Measurements from ENCODE around the gene ASZ1.

DNA sequence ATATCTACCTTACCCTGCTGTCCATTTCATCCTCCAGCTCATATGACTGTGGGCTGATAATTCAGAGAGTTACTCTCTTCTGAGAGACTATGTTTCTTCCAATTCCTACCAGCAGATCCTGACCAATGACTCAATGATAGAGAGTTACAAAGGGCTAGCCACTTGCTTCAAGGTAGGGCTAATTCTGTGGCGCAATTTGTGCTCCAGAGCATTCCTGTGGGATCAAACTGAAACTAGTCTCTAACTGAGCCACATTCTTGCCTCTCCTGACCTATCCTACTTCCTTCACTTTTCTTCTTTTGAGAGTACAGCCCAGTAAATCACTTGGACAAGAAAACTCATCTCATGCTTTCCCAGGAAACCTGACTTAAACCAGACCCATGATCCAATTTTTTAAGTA lies 17.9 kb upstream of the ASZ1 start:
- TF ChIP-seq CTCF (IDR thresholded peaks at IDR 0.05) (no peak), POLR2A (IDR thresholded peaks at IDR 0.05) (no peak)
